M059J (cell line): ENCODE results near the gene JARID2. TPM values are rescaled to one million over a fixed set of nuclear protein-coding genes. Genes with fewer than 3 reads are reported as not detected.
A peak's percentile ranks its signal among the peaks of the same experiment; 100 is the strongest.

Experiments
- DNase-seq: peaks from one replicate; pipeline ENCODE4 v3.0.0-alpha.2; 2012; ENCODE audit warnings: low read depth
- total RNA-seq: library from RNA; depleted of rRNA; stranded (reverse); fragments of >200 nt; shearing (Covaris generic); gene quantifications from 2 replicates; pipeline ENCODE4 v1.2.3, GENCODE V29; 2014

JARID2 gene
- total RNA-seq, 1 experiment from 2014 or later = 17.6 TPM

GRCh38 chr6:15246666-15247499 is 1.0 kb downstream of the JARID2 start:
- peak; percentile 48 for DNase-seq

GRCh38 chr6:15247500-15248450 is 1.9 kb downstream of the JARID2 start:
- DNase-seq = peak; percentile 81

DNA sequence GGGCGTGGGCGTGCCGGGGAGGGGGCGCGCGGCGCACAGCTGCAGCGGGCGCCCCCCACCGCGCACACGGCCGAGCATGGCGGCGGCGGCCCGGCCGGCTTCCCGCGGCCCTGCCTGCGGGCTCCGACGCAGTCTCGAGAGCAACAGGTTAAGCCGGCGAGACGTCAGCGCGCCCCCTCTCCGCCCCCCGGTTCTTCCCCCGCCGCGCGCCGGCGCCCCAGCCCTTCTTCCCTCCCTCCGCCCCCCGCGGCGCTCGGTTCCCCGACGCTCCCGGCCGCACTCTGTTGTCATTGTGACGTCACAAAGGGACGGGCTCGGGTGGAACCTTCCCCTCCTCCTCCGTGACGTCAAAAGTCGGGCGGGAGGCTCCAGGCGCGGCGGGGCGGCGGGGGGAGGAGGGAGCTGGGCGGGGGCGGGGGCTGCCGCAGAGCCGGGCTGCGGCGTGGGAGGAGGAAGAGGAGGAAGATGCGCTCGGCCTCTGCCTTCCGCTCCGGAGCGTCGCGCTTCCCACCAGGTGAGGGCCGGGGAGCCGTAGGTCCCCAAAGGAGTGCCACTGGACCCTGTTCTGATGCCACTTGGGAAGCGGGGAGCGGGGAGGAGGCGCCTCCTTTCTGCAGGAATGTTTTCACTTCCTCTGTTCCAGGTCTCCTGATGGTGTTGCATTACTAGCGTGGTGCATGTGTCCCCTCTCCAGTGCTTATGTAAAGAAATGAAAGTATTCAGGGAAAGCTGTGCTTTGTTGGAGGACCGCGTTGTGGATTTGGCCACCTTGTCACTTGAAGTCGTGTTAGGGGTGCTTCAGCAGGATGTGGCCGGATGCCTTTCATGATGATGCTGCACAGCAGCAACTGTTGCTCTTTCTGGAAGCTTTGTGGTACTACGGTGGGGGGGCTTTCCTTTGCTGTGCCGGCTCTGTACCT is 2.8 kb downstream of the JARID2 start:
- DNase-seq = peak; percentile 99

- no peak for DNase-seq
These were observed 3.6 kb downstream of the JARID2 start for GRCh38 chr6:15249371-15250019.

DNA sequence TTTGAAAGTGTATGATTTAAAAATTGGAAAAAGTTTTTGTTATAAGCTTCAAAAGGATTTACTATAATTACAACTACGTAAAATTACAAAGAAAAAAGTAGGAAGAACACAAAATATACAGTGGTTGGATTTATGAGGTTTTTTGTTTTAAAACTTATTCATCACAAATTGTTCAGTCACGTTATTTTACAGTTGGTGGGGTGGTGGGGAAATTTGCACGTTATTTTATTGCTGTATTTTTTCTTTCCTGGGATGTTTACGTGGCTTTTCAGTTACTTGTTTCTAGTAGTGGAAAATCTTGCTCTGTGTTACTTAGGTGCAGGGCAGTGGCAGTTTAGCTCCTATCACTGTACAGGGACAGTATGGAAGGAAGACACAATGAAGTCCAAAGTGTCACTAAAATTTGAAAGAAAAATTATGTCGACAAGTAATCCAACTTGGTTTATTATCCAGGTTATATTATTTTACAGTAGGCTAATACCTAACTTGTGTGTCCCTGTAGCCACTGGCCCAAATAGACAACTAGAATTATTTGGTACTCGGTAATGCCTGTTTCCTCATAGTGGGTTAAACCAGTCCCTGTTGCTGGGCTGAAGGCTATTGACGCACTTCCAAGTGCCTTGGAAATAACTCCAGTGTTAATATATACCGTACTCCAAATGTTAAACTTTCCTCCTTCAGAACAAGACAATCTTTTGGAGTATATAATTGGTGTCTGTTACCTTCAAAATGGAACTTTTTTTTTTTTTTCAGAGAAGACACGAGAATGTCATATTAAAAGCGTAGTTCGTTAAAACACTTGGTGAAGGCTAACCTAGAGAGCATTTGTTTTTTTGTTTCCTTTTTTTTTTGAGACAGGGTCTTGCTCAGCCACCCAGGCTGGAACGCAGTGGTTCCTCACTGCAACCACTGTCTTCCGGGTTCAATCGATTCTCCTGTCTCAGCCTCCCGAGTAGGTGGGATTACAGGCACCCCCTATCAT is 4.6 kb downstream of the JARID2 start:
- DNase-seq = no peak

DNA sequence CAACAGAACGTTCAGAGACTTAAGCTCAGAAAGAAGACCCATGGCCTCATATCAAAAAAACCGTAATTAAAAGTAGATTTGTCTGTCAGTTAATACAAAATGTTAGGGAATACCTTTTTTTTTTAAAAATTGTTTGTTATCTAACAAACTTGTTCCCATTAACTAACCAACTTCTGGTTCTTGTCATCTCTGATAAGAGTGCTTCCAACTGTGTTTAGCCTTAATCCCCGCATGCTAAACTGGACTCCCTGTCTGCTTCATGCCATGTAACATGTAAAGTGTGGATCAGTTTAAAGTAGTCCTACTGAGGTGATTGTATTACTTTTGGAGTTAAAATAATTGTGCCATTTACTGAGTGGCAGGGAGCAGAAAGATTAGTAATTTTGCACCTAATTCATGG is 6.3 kb downstream of the JARID2 start:
- no peak for DNase-seq

DNA sequence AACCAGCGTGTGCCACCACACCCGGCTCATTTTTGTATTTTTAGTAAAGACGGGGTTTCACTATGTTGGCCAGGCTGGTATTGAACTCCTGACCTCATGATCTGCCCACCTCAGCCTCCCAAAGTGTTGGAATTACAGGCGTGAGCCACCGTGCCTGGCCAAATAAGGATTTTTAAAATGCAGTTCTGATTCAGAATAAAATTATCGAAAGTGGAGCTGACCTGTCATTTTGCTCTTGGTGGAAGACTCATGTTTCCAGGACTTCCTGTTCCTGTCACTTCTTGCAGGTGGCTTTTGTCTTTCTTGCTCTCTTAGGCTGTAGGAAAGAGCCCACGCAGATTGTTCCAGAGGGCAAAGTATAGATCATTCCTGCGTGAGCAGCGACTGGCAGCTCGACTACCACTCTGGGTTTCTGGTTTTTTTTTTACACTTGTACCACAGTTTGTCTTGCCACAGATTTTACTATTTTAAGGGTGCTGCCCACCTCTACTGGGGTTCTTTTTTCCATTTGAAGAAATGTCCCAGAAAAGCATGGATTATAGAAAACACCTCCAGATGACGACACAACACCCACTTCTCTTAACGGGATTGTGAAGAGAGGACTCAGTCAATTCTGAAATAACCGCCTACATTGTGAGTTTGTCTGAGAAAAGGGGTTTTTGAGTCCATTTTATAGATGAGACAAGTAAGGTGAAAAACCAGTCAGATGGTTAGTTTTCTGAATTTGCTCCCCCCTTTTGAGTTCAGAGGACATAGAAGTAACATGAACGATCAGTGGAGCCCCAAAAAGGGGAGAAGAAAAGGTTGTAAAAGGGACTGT is 7.5 kb downstream of the JARID2 start:
- DNase-seq = no peak

DNA sequence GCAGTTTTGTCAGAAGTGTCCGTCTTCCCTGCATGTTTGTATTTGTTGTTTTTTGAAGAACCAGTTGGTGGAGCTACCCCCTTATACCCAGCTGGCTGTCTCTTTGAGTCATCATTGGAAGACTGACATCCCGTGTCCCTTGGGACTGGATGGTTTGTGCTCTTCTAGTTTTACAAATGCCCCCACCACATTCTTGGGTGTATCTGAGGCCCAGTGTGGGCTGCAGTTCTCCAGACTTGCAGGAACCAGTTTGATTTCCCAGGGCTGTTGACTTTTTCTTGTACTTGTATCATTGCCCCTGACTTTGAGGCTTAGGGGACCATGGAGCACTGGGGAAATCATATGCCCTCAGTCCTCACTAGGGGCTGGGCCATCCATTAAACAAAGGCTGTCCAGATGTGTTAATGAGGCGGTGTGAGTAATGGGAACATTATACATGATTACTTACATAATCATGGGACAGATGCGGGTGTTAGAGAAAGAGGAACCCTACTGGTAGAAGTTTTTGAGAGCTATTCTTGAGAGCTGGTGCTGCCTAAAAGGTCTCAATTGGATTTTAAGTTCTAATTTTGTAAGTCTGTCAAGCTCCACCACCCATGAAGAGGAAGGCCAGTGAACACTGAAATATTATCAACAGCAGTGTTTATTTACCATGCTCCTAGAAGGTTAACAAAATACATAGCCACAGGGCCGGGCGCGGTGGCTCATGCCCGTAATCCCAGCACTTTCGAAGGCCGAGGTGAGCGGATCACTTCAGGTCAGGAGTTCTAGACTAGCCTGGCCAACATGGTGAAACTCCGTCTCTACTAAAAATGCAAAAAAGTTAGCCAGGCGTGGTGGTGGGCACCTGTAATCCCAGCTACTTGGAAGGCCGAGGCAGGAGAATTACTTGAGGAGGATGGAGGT is 8.5 kb downstream of the JARID2 start:
- DNase-seq = peak; percentile 58

GRCh38 chr6:15255481-15255880 is 9.6 kb downstream of the JARID2 start:
- no peak for DNase-seq

DNA sequence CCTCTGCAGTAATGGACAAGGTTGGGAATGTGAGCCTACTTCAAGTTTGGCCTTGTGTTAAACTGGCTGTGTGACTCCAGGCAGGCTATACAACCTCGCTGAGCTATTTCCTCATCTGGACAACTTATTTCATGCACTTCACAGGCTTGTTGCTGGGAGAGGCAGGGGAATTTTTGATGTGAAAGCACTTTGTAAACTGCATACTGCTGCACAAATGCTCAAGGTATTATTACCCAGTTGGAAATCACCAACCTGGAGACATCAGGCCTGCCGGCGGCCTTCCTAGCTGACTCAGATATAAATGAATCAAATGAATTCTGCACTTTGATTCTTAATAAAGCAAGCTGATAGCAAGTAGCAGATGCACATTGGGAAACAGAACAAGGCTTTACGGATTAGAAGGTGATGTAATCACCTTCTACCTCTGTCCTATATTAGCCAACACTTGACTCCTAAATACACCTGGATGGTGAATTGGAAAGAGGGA is 10.1 kb downstream of the JARID2 start:
- no peak for DNase-seq

DNA sequence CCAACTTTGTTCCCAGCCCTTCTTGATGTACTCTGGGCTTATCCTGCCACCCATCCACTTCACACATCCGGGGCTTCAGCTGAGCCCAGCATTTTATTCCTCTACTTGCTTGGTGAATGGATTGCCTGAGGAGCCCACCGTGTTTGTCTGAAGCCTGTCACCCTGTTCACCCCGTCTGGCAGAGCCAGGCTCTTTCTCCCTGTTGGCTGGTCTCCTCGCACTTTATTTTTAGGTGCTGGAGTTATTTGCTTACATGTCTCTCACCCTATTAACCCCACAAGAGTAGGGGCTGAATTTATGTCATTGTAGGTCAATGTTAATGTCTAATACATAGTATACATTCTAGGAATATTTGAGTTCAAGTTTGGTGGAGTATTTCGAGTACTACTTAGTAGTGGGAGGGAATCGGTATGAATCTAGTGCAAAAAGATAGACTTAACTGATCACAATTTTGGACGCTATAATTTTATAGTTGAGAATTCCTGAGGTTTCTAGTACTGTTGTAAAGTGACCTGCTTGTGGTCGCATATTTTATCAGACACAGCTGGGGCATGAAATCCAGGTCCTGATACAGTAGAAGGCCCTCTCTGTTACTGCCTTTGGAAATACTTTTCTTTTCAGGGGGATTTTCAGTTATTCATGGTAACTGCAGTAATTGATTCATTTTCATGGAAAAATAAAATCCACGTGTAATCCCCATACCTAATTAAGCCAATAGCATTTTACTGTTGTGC is 10.8 kb downstream of the JARID2 start:
- peak; percentile 61 for DNase-seq

DNA sequence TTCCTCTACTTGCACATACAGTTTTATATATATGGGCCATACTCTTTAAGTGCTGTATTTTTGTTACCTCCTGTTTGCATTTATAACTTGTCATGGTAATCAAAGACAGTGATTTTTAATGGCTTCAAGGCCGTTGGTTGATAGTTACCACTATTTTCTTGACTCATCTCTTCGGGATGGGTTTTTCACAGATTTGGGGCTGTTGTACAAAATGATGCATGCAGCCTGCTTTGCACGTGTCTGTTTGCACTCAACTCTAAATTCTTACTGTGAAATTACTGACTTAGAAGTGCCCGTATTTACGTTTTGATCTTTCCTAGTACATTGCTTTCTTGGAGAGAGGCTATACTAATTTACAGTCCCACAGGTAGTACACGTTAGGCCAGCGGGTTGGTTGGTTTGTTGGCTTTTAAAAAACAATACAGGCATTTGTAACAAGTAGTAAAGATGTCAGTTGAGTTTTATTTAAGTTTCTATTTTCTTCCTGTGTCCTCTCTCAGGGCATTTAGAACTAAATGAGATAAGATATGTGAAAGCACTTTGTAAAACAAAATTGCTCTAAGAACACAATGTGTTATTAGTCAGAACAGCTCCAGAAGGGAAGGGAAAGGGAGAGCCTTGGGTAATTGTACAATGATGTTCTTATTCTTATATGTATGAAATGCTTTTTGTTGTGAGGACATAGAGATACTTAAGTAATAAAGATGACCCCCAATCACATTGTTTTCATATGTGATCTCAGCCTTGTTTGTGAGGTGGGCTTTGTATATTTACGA is 11.7 kb downstream of the JARID2 start:
- DNase-seq = no peak

DNA sequence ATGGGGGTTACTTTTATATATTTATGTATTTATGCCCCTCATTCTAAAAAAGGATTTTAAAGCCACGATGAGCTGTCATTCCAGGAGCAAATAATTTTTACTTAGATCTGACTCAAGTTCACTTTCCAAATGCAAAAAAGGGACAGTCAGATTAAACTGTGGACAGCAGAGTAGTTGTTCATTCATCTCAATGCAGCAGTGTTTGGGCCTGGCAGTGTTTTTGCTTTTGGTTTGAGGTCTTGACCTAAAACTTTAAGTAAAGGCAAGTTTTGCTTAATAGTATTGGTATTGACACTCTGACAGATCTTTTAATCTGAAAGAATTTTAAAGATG is 13.9 kb downstream of the JARID2 start:
- DNase-seq = peak; percentile 62

GRCh38 chr6:15260099-15260821 is 14.4 kb downstream of the JARID2 start:
- peak; percentile 84 for DNase-seq

DNA sequence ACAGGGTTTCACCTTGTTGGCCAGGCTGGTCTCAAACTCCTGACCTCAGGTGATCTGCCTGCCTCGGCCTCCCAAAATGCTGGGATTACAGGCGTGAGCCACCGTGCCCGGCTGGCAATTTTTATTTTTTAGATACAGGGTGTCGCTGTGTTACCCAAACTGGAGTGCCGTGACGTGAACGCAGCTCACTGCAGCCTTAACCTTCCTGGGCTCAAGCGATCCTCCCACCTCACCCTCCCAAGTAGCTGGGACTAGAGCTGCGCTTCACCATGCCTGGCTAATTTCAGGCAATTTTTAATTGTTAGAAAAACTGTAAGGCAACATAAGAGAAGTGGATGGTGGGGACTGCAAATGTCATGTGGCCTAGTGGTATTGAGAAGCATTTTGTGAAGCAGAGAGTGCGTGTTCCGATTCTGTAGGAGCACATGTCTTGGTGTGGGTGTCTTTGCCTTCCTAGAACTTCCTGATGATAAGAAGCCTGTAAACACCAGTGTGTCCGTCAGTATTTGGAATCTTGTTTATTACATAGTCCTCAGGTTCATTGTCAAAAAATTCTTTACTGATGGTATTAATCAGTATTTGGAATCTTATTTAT is 18.0 kb downstream of the JARID2 start:
- DNase-seq = no peak
